K562 (cell line): Measurements from ENCODE around the gene NR2F6. TPM values are rescaled to one million over a fixed set of nuclear protein-coding genes. Genes with fewer than 3 reads are reported as not detected.

Experiments
- ATAC-seq: fragments of 200-7000 bp; cut with Tn5 transposase; 3 replicates; pipeline ENCODE4 v1.9.1; 2020; ENCODE audit warnings: moderate library complexity
- BruUV-seq: library from RNA; stranded (reverse); fragments of 400-500 nt; replicated peaks from 2 replicates; lab custom pipeline; 2021; lab: Mats Ljungman, UMichigan
- CTCF ChIA-PET: fragments of 300-600 bp; formaldehyde crosslinking; extraction: SDS; loops from one replicate; lab custom pipeline; 2021; ENCODE audit warnings: low intra/inter-chr PET ratio; lab: Yijun Ruan, JAX
- POLR2A ChIA-PET: fragments of 300-600, 350-650 bp; sonication (Branson Sonifier 250); formaldehyde crosslinking; extraction: SDS; loops from one replicate; lab custom pipeline; 2021; ENCODE audit warnings: antibody characterized with exemption, inconsistent platforms; lab: Yijun Ruan, JAX
- DNase-seq, 4 experiments: peaks; one replicate each; pipeline versions ENCODE4 v3.0.0 to v3.0.0-alpha.2; 2011 to 2018; ENCODE audit warnings: low spot score in 3 of 4, mixed read lengths in 3 of 4; ENCODE audit errors: extremely low read depth in 1 of 4
- FAIRE-seq: peaks from 2 replicates; lab custom pipeline; 2011; peaks lifted over from hg19 to GRCh38; lab: Jason Lieb, UNC
- H2AFZ ChIP-seq: 2 replicates; pipeline ENCODE4 v1.6.0; 2011; ENCODE audit warnings: low read depth, low read length, control low read depth, inconsistent platforms
- H3K27ac ChIP-seq: fragments of 200-600 bp; 3 replicates; pipeline ENCODE4 v1.8.0; 2011; ENCODE audit warnings: low read depth, mild to moderate bottlenecking, control low read depth, inconsistent platforms, low read length, moderate library complexity, mixed read lengths; ENCODE audit errors: extremely low read depth
- H3K27me3 ChIP-seq, 2 experiments: fragments of 300-600 bp in 1 of 2; 2 replicates in 1 of 2; 3 replicates in 1 of 2; pipeline versions ENCODE4 v1.6.0 to v1.8.0; 2011; ENCODE audit warnings: inconsistent platforms in 2 of 2, low read length in 2 of 2, mild to moderate bottlenecking in 1 of 2, mixed read lengths in 1 of 2, moderate library complexity in 1 of 2; ENCODE audit not compliant: control insufficient read depth in 2 of 2, insufficient read depth in 2 of 2
- H3K36me3 ChIP-seq: fragments of 300-600 bp; 3 replicates; pipeline ENCODE4 v1.8.0; 2011; ENCODE audit warnings: mild to moderate bottlenecking, low read length, inconsistent platforms; ENCODE audit not compliant: control insufficient read depth, insufficient read depth
- H3K4me1 ChIP-seq, 2 experiments: fragments of 200-600 bp in 1 of 2; replicated peaks in 1 of 2; 2 replicates in 1 of 2; 3 replicates in 1 of 2; pipeline versions ENCODE4 v1.5.1 to v1.8.0; 2011; ENCODE audit warnings: inconsistent platforms in 2 of 2, low read length in 2 of 2, mild to moderate bottlenecking in 1 of 2, mixed read lengths in 1 of 2, moderate library complexity in 1 of 2; ENCODE audit not compliant: control insufficient read depth in 2 of 2, insufficient read depth in 2 of 2
- H3K4me2 ChIP-seq: 2 replicates; pipeline ENCODE4 v1.6.1; 2011; ENCODE audit warnings: low read length, control low read depth, inconsistent platforms, mixed read lengths; ENCODE audit not compliant: insufficient read depth
- H3K4me3 ChIP-seq: fragments of 200-600 bp; sonication (generic), shearing (Covaris generic); 2 replicates; pipeline ENCODE4 v1.5.1; 2016; ENCODE audit warnings: control low read depth, inconsistent platforms
- H3K79me2 ChIP-seq: fragments of 200-600 bp; 3 replicates; pipeline ENCODE4 v1.8.0; 2011; ENCODE audit warnings: low read length, inconsistent platforms; ENCODE audit not compliant: control insufficient read depth, insufficient read depth
- H3K9ac ChIP-seq, 2 experiments: 2 replicates each; pipeline versions ENCODE4 v1.6.0 to v1.6.1; 2011; ENCODE audit warnings: low read depth in 2 of 2, low read length in 2 of 2, control low read depth in 1 of 2, inconsistent platforms in 1 of 2, mild to moderate bottlenecking in 1 of 2, mixed read lengths in 1 of 2; ENCODE audit not compliant: insufficient read depth in 1 of 2
- H3K9me1 ChIP-seq: one replicate; pipeline ENCODE4 v1.6.0; 2011; ENCODE audit warnings: inconsistent platforms, mild to moderate bottlenecking, low read length, moderate library complexity; ENCODE audit not compliant: control insufficient read depth, insufficient read depth
- H3K9me3 ChIP-seq: replicated peaks from 2 replicates; pipeline ENCODE4 v1.5.1; 2011; ENCODE audit warnings: low read depth, low read length, inconsistent platforms; ENCODE audit not compliant: control insufficient read depth, insufficient read depth
- H4K20me1 ChIP-seq: replicated peaks from 2 replicates; pipeline ENCODE4 v1.6.1; 2011; ENCODE audit warnings: low read length, inconsistent platforms, mixed read lengths; ENCODE audit not compliant: control insufficient read depth, insufficient read depth
- CHD1 ChIP-seq: fragments of 200-600 bp; sonication (generic); IDR thresholded peaks from one replicate; pipeline ENCODE4 v1.6.1; 2012; ENCODE audit warnings: mild to moderate bottlenecking, moderate library complexity, low read length, inconsistent platforms
- E2F1 ChIP-seq: sonication (generic); formaldehyde crosslinking; IDR thresholded peaks from 2 replicates; pipeline ENCODE4 v1.8.1; 2023; ENCODE audit warnings: mild to moderate bottlenecking, missing genetic modification reagents, moderate library complexity
- E2F3 ChIP-seq: fragments of 250-450 bp; sonication (Bioruptor Pico); IDR thresholded peaks from 2 replicates; pipeline ENCODE4 v1.4.0; 2020; ENCODE audit warnings: mild to moderate bottlenecking
- ETV1 ChIP-seq: fragments of 450-650 bp; conservative IDR thresholded peaks from 2 replicates; pipeline ENCODE4 v1.6.1; 2016; ENCODE audit warnings: missing genetic modification characterization, control low read depth, low read depth, missing compliant biosample characterization
- MTA3 ChIP-seq: fragments of 450-650 bp; formaldehyde crosslinking; IDR thresholded peaks from 2 replicates; pipeline ENCODE4 v1.6.1; 2017; ENCODE audit warnings: mild to moderate bottlenecking, borderline replicate concordance
- RB1 ChIP-seq: fragments of 450-650 bp; IDR thresholded peaks from 2 replicates; pipeline ENCODE4 v1.6.1; 2017; ENCODE audit warnings: low read depth, mild to moderate bottlenecking
- SRSF9 ChIP-seq: fragments of 200-400 bp; formaldehyde crosslinking; IDR thresholded peaks from 2 replicates; pipeline ENCODE4 v1.6.1; 2017; ENCODE audit warnings: low read depth, low read length, borderline replicate concordance
- TAF1 ChIP-seq: IDR thresholded peaks from 2 replicates; pipeline ENCODE4 v1.6.1; 2011; ENCODE audit warnings: mild to moderate bottlenecking, low read length, moderate library complexity; ENCODE audit not compliant: insufficient read depth, control insufficient read depth, severe bottlenecking; ENCODE audit errors: extremely low read depth
- VEZF1 ChIP-seq: fragments of 200-800 bp; sonication (Bioruptor generic); IDR thresholded peaks from 2 replicates; pipeline ENCODE4 v1.6.1; 2017; ENCODE audit warnings: missing genetic modification characterization, missing compliant biosample characterization
- ZBTB5 ChIP-seq: fragments of 450-650 bp; IDR thresholded peaks from 2 replicates; pipeline ENCODE4 v1.6.1; 2017; ENCODE audit warnings: antibody characterized with exemption
- ZNF311 ChIP-seq: fragments of 250-450 bp; sonication (Bioruptor Pico); IDR thresholded peaks from 2 replicates; pipeline ENCODE4 v1.4.0; 2020; ENCODE audit warnings: mild to moderate bottlenecking, moderate library complexity
- ZNF778 ChIP-seq: fragments of 450-650 bp; formaldehyde crosslinking; IDR thresholded peaks from 2 replicates; pipeline ENCODE4 v1.4.0; 2020; ENCODE audit warnings: mild to moderate bottlenecking, moderate library complexity
- ZNF830 ChIP-seq: fragments of 250-450 bp; sonication (Bioruptor Pico); IDR thresholded peaks from 2 replicates; pipeline ENCODE4 v1.5.0; 2021; ENCODE audit warnings: mild to moderate bottlenecking
- WGBS: fragments of 100-300 bp; shearing (Covaris generic); methylation state at CpG from one replicate; pipeline ENCODE4 v1.1.6; 2016; ENCODE audit warnings: low coverage, mixed read lengths; ENCODE audit not compliant: insufficient coverage; ENCODE audit errors: missing lambda C conversion rate; 5-methylcytosine and 5-hydroxymethylcytosine counted together
- in situ Hi-C: fragments of 300-500 bp; cut with MboI; formaldehyde crosslinking; loops from 4 replicates; pipeline ENCODE4 v1.15.0; 2018; ENCODE audit warnings: inconsistent platforms, mixed read lengths
- intact Hi-C: fragments of 100-400 bp; cut with micrococcal nuclease; formaldehyde crosslinking; loops from 2 replicates; pipeline ENCODE4 v1.14.2; 2022
- polyA plus RNA-seq, 8 experiments: library from polyadenylated mRNA; depleted of rRNA in 4 of 8; stranded (reverse) in 5 of 8; unstranded in 3 of 8; fragments of >200 nt; fragmentation: Nextera tagmentation in 2 of 8; fragmentation: Illumina TruSeq in 1 of 8; extraction: Ambion mirVana in 2 of 8; extraction: Trizol in 1 of 8; gene quantifications; 2 replicates each; pipeline versions ENCODE4 v1.2.1 to v1.2.3, GENCODE V29; 2011 to 2014; ENCODE audit warnings: inconsistent platforms in 1 of 8, missing spikeins in 1 of 8
- total RNA-seq, 7 experiments: library from RNA; depleted of rRNA in 6 of 7; stranded (reverse); fragments of >200 nt in 6 of 7; fragmentation: Illumina TruSeq in 2 of 7; extraction: Trizol in 2 of 7; gene quantifications; 2 replicates each; pipeline versions ENCODE4 v1.2.1 to v1.2.3, GENCODE V29; 2011 to 2021; ENCODE audit warnings: low replicate concordance in 1 of 7
- TF ChIP-seq, protein P1 (sequence below): sonication (generic); formaldehyde crosslinking; IDR thresholded peaks from 2 replicates; pipeline ENCODE4 v1.8.0; 2022; ENCODE audit warnings: mild to moderate bottlenecking, missing genetic modification reagents

NR2F6 gene
- total and polyA plus RNA-seq, 9 of the 15 experiments (the other 6 are each of a cell fraction or from before 2014, with no cell fraction given), result 0.76 to 97.5 (median 18.8) TPM

DNA sequence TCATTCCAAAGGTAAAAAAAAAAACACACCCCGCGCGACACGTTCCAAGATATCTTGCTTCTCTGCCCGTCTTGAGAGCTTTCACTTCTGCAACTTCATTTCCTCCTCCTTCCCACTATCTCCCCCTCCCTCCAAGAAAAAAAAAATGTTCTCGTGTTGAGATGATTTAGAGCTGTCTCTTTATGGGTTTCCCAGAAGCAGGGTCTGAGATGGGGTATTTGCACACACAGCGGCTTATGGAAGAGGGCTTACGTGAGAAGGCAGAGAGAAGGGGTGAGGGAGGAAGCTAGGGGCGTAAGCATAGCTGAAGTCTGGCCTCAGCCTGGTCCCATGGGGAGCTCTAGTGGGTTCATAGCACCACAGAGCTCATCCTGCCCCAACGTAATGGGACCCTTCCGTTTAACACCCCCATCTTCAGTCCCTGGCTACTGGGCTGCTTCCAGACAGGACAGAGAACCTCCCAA lies 61.8 kb downstream of the NR2F6 start:
- Histone ChIP-seq H3K36me3 (peaks cover 44% of the 10 kb centered on the region; the same call in 2 of the 3 replicates), H3K9me3 (no peaks in the 10 kb centered on the region), H3K27me3 (no peaks in the 10 kb centered on the region), H3K79me2 (no peaks in the 10 kb centered on the region), H3K27ac (no peak overlapping the region), H3K4me3 (no peak overlapping the region), H3K9me1 (no peaks in the 10 kb centered on the region), H4K20me1 (no peaks in the 10 kb centered on the region), H3K4me1 (peaks cover 0 to 5% of the 10 kb centered on the region in 2 experiments; a peak in 2 of 5 replicates), H3K9ac (no peak overlapping the region), H3K4me2 (no peak overlapping the region), H2AFZ (no peak overlapping the region)
- 63% methylated on average over 11 of the region's 11 CpGs for WGBS
- ChIA-PET POLR2A (interaction anchor here (0.6 to 2.1 kb wide), 6 partner anchors 9 to 511 kb away, joined by 3 to 4 read pairs (median 4); partner anchors contain the start of gene USE1), CTCF (no interaction called here)
- ATAC-seq (no peak; the same call in 2 of the 3 replicates), FAIRE-seq (no peak), DNase-seq (peak in 1 of 4 experiments; percentile 12)
- in situ Hi-C loops (no loop called here), intact Hi-C loops (no loop called here)
- BruUV-seq, result TSS peak; percentile 49
- TF ChIP-seq SRSF9, result no peak
- no peak for TF ChIP-seq E2F1
- no peak for TF ChIP-seq MTA3
- TF ChIP-seq RB1, result no peak
- no peak for TF ChIP-seq CHD1
- no peak for TF ChIP-seq ZNF778
- no peak for TF ChIP-seq TAF1
- TF ChIP-seq ZBTB5, result no peak
- TF ChIP-seq, protein P1, sequence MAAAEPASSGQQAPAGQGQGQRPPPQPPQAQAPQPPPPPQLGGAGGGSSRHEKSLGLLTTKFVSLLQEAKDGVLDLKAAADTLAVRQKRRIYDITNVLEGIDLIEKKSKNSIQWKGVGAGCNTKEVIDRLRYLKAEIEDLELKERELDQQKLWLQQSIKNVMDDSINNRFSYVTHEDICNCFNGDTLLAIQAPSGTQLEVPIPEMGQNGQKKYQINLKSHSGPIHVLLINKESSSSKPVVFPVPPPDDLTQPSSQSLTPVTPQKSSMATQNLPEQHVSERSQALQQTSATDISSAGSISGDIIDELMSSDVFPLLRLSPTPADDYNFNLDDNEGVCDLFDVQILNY (CRISPR knock-in tag), result no peak
- TF ChIP-seq ETV1 (tag), result no peak
- no peak for TF ChIP-seq E2F3 (CRISPR knock-in tag)
- peak; percentile 33; the same call in 1 of the 2 replicates for TF ChIP-seq VEZF1 (CRISPR knock-in tag)
- no peak for TF ChIP-seq ZNF311 (CRISPR knock-in tag)
- TF ChIP-seq ZNF830 (CRISPR knock-in tag), result no peak
